D721Med (cell line): Measurements from ENCODE around the gene AGBL5.

Source experiments
- DNase-seq: peaks from one replicate; pipeline ENCODE4 v3.0.0; 2011; ENCODE audit warnings: low spot score; ENCODE audit not compliant: insufficient read length
- FAIRE-seq: peaks from 2 replicates; lab custom pipeline; 2011; peaks lifted over from hg19 to GRCh38; lab: Jason Lieb, UNC
- CTCF ChIP-seq: IDR thresholded peaks from 2 replicates; pipeline ENCODE4 v1.5.1; 2012; ENCODE audit warnings: mild to moderate bottlenecking, control low read depth; ENCODE audit not compliant: insufficient read depth; ENCODE audit errors: missing control alignments

AGBL5 gene

GRCh38 chr2:27084297-27085061, 33.0 kb downstream of the AGBL5 start:
- FAIRE-seq (no peak), DNase-seq (no peak)
- no peak for TF ChIP-seq CTCF

- DNase-seq (no peak), FAIRE-seq (no peak)
- TF ChIP-seq CTCF = no peak
Measured at GRCh38 chr2:27085062-27085672, 33.7 kb downstream of the AGBL5 start.

GRCh38 chr2:27085673-27086089, 34.2 kb downstream of the AGBL5 start:
- TF ChIP-seq CTCF = peak; percentile 52
- DNase-seq = peak; percentile 69
- no peak for FAIRE-seq

- FAIRE-seq (no peak), DNase-seq (peak; percentile 98)
- peak; percentile 80 for TF ChIP-seq CTCF
Measured at GRCh38 chr2:27086090-27086723, 34.7 kb downstream of the AGBL5 start.

- no peak for TF ChIP-seq CTCF
- DNase-seq (peak; percentile 88), FAIRE-seq (no peak)
Measured at GRCh38 chr2:27086724-27087593, 35.5 kb downstream of the AGBL5 start, which contains the start of gene KHK. KHK (plus strand) TSS chr2:27086772; CDS start chr2:27087260, 488 bp downstream.

- TF ChIP-seq CTCF = no peak
- FAIRE-seq (no peak), DNase-seq (no peak)
Measured at GRCh38 chr2:27087823-27088410, 36.4 kb downstream of the AGBL5 start.
